OCI-LY1 (cell line): Measurements from ENCODE around the gene PAFAH2.

Source experiments
- H2AFZ ChIP-seq: fragments of 200-600 bp; sonication (generic), shearing (Covaris generic); 2 replicates; pipeline ENCODE4 v1.6.0; 2014; ENCODE audit warnings: antibody characterized with exemption, mild to moderate bottlenecking, low read length
- H3F3A ChIP-seq: fragments of 200-600 bp; sonication (generic), shearing (Covaris generic); 2 replicates; pipeline ENCODE4 v1.6.0; 2014; ENCODE audit warnings: mild to moderate bottlenecking, antibody characterized with exemption, low read length, moderate library complexity; ENCODE audit not compliant: insufficient read depth
- H3K27ac ChIP-seq: fragments of 200-600 bp; sonication (generic); 2 replicates; pipeline ENCODE4 v1.5.1; 2014; ENCODE audit warnings: low read length, mixed run types, mild to moderate bottlenecking, low read depth; ENCODE audit not compliant: poor library complexity, severe bottlenecking
- H3K27me3 ChIP-seq: fragments of 200-600 bp; sonication (generic); 2 replicates; pipeline ENCODE4 v1.6.0; 2014; ENCODE audit warnings: antibody characterized with exemption, mild to moderate bottlenecking, low read length, moderate library complexity; ENCODE audit not compliant: insufficient read depth
- H3K36me3 ChIP-seq: fragments of 200-600 bp; sonication (generic); 2 replicates; pipeline ENCODE4 v1.6.1; 2014; ENCODE audit warnings: mild to moderate bottlenecking, antibody characterized with exemption, low read length, moderate library complexity, mixed read lengths; ENCODE audit not compliant: insufficient read depth
- H3K4me1 ChIP-seq: fragments of 200-600 bp; sonication (generic); 2 replicates; pipeline ENCODE4 v1.5.1; 2014; ENCODE audit warnings: mild to moderate bottlenecking, low read length, moderate library complexity; ENCODE audit not compliant: insufficient read depth, severe bottlenecking
- H3K4me2 ChIP-seq: fragments of 200-600 bp; sonication (generic), shearing (Covaris generic); 2 replicates; pipeline ENCODE4 v1.6.1; 2014; ENCODE audit warnings: low read length
- H3K4me3 ChIP-seq: fragments of 200-600 bp; sonication (generic); 2 replicates; pipeline ENCODE4 v1.5.1; 2014; ENCODE audit warnings: low read length, low read depth, mild to moderate bottlenecking, mixed read lengths; ENCODE audit not compliant: poor library complexity, severe bottlenecking
- H3K79me2 ChIP-seq: fragments of 200-600 bp; shearing (Covaris generic); 2 replicates; pipeline ENCODE4 v1.6.1; 2016; ENCODE audit warnings: mixed run types, low read length, mixed read lengths; ENCODE audit not compliant: insufficient read depth
- H3K9ac ChIP-seq: fragments of 200-600 bp; sonication (generic), shearing (Covaris generic); 2 replicates; pipeline ENCODE4 v1.6.1; 2014; ENCODE audit warnings: mild to moderate bottlenecking, low read length, mixed read lengths
- H3K9me2 ChIP-seq: fragments of 200-600 bp; sonication (generic), shearing (Covaris generic); 2 replicates; pipeline ENCODE4 v1.6.1; 2014; ENCODE audit warnings: low read depth, mild to moderate bottlenecking, low read length, mixed read lengths
- H3K9me3 ChIP-seq: fragments of 200-600 bp; shearing (Covaris generic); 2 replicates; pipeline ENCODE4 v1.6.1; 2014; ENCODE audit warnings: low read length, mixed read lengths
- H4K20me1 ChIP-seq: fragments of 200-600 bp; sonication (generic), shearing (Covaris generic); 2 replicates; pipeline ENCODE4 v1.6.0; 2016; ENCODE audit warnings: mild to moderate bottlenecking, low read length; ENCODE audit not compliant: insufficient read depth
- CTCF ChIP-seq: fragments of 200-600 bp; sonication (generic), shearing (Covaris generic); IDR thresholded peaks from 2 replicates; pipeline ENCODE4 v1.5.1; 2017; ENCODE audit warnings: mild to moderate bottlenecking, antibody characterized with exemption, low read length, moderate library complexity, mixed read lengths
- EZH2 ChIP-seq: fragments of 200-600 bp; sonication (generic), shearing (Covaris generic); IDR thresholded peaks from 2 replicates; pipeline ENCODE4 v1.8.0; 2017; ENCODE audit warnings: borderline replicate concordance, mixed run types, mild to moderate bottlenecking, antibody characterized with exemption, low read length, moderate library complexity, mixed read lengths

PAFAH2 gene

GRCh38 chr1:25959611-25960010, 38.3 kb downstream of the PAFAH2 start:
- peaks cover 63% of the 10 kb centered on the region for H3K36me3 ChIP-seq
- H2AFZ ChIP-seq: no peak overlapping the region
- H3K4me3 ChIP-seq: no peak overlapping the region

GRCh38 chr1:25958465-25958864, 39.4 kb downstream of the PAFAH2 start:
- H3K9ac ChIP-seq: no peak overlapping the region
- no peak overlapping the region for H2AFZ ChIP-seq
- H3K9me3 ChIP-seq: no peaks in the 10 kb centered on the region
- H4K20me1 ChIP-seq: no peaks in the 10 kb centered on the region
- no peaks in the 10 kb centered on the region for H3K27me3 ChIP-seq
- peaks cover 53% of the 10 kb centered on the region for H3K36me3 ChIP-seq
- H3F3A ChIP-seq: no peaks in the 10 kb centered on the region
- no peak overlapping the region for H3K4me3 ChIP-seq
- TF ChIP-seq CTCF: no peak
- TF ChIP-seq EZH2: no peak
- no peaks in the 10 kb centered on the region for H3K9me2 ChIP-seq
- H3K79me2 ChIP-seq: no peaks in the 10 kb centered on the region
- H3K27ac ChIP-seq: no peak overlapping the region
- peaks cover 13% of the 10 kb centered on the region for H3K4me1 ChIP-seq
- no peak overlapping the region for H3K4me2 ChIP-seq

More at GRCh38 chr1:25959611-25960010, 38.3 kb downstream of the PAFAH2 start:
- TF ChIP-seq EZH2 (no peak), CTCF (no peak)
- no peaks in the 10 kb centered on the region for H3F3A ChIP-seq
- no peaks in the 10 kb centered on the region for H3K9me3 ChIP-seq
- H3K9me2 ChIP-seq: no peaks in the 10 kb centered on the region
- no peak overlapping the region for H3K4me2 ChIP-seq
- H3K79me2 ChIP-seq: no peaks in the 10 kb centered on the region
- peaks cover 6% of the 10 kb centered on the region for H3K4me1 ChIP-seq
- no peak overlapping the region for H3K9ac ChIP-seq
- H3K27me3 ChIP-seq: no peaks in the 10 kb centered on the region
- no peaks in the 10 kb centered on the region for H4K20me1 ChIP-seq
- no peak overlapping the region for H3K27ac ChIP-seq

- H4K20me1 ChIP-seq: no peaks in the 10 kb centered on the region
- no peak overlapping the region for H2AFZ ChIP-seq
- H3K9ac ChIP-seq: no peak overlapping the region
- H3K27me3 ChIP-seq: no peaks in the 10 kb centered on the region
- H3K4me2 ChIP-seq: no peak overlapping the region
- H3K36me3 ChIP-seq: peaks cover 31% of the 10 kb centered on the region
- H3K4me1 ChIP-seq: peaks cover 13% of the 10 kb centered on the region
- no peak overlapping the region for H3K4me3 ChIP-seq
- H3K9me3 ChIP-seq: no peaks in the 10 kb centered on the region
- TF ChIP-seq EZH2 (no peak), CTCF (no peak)
- no peaks in the 10 kb centered on the region for H3F3A ChIP-seq
- H3K27ac ChIP-seq: no peak overlapping the region
- no peaks in the 10 kb centered on the region for H3K9me2 ChIP-seq
- H3K79me2 ChIP-seq: no peaks in the 10 kb centered on the region
Observed at GRCh38 chr1:25955553-25955952, 42.3 kb downstream of the PAFAH2 start.
